Measurements from ENCODE around the gene CDK14.
A peak's percentile ranks its signal among the peaks of the same experiment; 100 is the strongest.

The CDK14 gene

DNA sequence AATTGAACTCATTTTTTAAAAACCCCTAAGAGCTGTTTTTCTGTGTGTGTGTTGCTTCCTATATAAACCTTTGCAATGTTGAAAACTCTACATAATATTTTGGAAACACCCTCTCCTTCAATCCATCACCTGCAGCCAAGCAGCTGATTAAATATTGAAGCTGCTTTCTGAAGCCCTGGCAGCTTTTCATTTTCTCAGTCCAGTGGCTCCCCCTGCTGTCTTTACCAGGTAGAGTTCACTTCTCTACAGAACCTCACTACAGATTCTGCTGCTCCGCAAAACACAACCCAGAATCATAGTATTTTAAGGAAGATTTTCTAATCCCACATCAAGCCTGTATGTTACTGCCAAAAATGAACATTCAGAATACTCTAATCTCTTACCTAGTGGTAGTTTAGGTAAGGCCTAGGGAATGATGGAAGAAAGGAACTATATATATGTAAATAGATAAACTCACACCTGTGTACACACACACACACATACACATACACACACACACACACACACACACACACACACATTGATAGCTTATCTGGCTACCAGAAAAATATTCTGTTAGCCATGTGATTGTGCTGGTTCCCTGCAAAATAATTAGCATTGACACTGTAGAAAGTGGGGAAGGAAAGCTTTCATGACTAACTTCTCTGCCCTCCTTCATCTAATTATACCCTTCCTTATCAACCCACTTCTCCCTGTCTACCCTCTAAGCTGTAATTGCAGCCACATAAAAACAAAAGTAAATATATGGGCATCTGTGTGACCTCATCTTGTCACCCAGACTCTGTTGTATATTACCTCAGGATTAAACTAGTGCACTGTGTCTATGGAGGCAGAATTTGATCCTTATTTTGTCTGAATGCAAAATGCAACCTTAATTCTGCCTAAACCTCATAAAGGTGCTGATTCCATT, 438.6 kb downstream of the CDK14 start:
- H3K4me3 ChIP-seq (ENCODE audit: low read depth, low read length): no peak overlapping the region
- H3K4me1 ChIP-seq (ENCODE audit: control insufficient read depth, insufficient read depth, low read length, unreplicated experiment): peaks cover 5% of the 10 kb centered on the region
- no peaks in the 10 kb centered on the region for H3K27me3 ChIP-seq (ENCODE audit: insufficient read depth, low read length)
- no peaks in the 10 kb centered on the region for H3K36me3 ChIP-seq (ENCODE audit: insufficient read depth, low read length)
- no peaks in the 10 kb centered on the region for H3K79me2 ChIP-seq (ENCODE audit: control insufficient read depth, insufficient read depth, low read length, unreplicated experiment)
- no peak overlapping the region for H2AFZ ChIP-seq (ENCODE audit: low read length, unreplicated experiment)
- 0 out of 2 replicates have a peak overlapping the region, but pooled peaks have one; percentile 4 for H3K27ac ChIP-seq (ENCODE audit: low read depth, low read length)

DNA sequence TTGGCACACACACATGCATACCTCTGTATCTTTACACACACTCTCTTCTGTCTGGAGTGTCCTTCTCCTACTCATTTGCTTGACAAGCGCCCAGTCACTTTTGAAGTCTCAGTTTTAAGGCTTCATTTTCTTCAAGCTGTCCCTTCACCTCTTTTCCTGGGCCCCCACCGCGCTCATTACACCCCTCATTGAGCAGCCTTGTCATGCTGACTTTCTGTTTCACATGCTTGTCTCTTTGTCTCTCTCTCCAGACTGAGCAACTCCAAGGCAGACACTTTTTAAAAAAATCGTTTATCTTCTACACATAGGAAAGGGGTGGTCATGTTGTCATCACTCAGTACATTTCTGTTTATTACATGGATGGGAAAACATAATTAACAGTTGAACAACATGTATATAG, 442.9 kb downstream of the CDK14 start:
- Histone ChIP-seq H3K4me1 (ENCODE audit: control insufficient read depth, insufficient read depth, low read length, unreplicated experiment) (peaks cover 5% of the 10 kb centered on the region), H3K27me3 (ENCODE audit: insufficient read depth, low read length) (no peaks in the 10 kb centered on the region), H3K79me2 (ENCODE audit: control insufficient read depth, insufficient read depth, low read length, unreplicated experiment) (no peaks in the 10 kb centered on the region), H3K4me3 (ENCODE audit: low read depth, low read length) (no peak overlapping the region), H2AFZ (ENCODE audit: low read length, unreplicated experiment) (no peak overlapping the region), H3K36me3 (ENCODE audit: insufficient read depth, low read length) (no peaks in the 10 kb centered on the region), H3K27ac (ENCODE audit: low read depth, low read length) (no peak overlapping the region)

DNA sequence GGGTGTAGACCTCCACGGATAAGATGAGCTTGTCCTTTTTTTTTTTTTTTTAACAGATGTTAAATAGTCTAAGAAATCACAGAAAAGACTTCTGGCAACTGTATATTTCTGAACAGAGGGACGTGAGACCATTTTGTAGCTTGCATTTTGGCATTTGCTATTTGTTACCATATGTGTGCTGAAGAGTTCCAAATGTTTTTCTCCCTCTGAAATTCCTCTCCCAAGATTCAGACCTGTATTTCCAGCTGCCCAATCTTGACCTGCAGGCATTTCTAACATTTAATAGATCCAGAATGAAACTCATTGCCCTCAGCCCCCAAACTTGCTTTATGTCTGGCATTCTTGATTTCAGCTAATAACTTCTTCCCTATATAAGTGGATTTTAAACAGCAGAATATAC, 445.0 kb downstream of the CDK14 start:
- no peaks in the 10 kb centered on the region for H3K27me3 ChIP-seq (ENCODE audit: insufficient read depth, low read length)
- H2AFZ ChIP-seq (ENCODE audit: low read length, unreplicated experiment): no peak overlapping the region
- H3K36me3 ChIP-seq (ENCODE audit: insufficient read depth, low read length): no peaks in the 10 kb centered on the region
- H3K79me2 ChIP-seq (ENCODE audit: control insufficient read depth, insufficient read depth, low read length, unreplicated experiment): no peaks in the 10 kb centered on the region
- no peaks in the 10 kb centered on the region for H3K4me1 ChIP-seq (ENCODE audit: control insufficient read depth, insufficient read depth, low read length, unreplicated experiment)
- H3K27ac ChIP-seq (ENCODE audit: low read depth, low read length): no peak overlapping the region
- no peak overlapping the region for H3K4me3 ChIP-seq (ENCODE audit: low read depth, low read length)

DNA sequence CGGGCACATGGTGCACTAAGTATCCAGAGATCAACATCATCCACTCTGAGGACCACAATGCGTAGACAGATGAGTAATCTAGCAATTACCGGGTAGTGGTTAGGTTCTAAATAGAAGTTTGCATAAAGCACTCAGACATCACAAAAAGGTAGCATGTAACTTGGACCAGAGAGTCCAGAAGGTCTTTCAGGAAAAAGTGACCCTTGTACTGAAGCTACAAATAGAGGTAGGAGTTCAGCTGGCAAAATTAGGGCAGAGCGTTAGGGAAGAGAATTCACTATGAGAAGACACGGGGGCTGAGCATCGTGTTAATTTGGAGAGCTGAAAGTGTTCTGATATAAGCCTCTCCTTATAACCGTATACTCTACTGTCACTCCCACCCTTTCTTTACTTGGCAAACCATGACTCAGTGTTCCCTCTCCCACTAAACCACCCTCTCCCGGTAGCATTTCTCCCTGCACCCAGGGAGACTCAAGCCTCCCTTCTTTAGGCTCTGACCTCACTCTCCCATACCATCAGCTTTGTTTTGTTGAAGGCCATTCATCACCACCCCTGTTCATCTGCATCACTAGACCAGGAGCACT, 445.9 kb downstream of the CDK14 start:
- Histone ChIP-seq H2AFZ (ENCODE audit: low read length, unreplicated experiment) (no peak overlapping the region), H3K36me3 (ENCODE audit: insufficient read depth, low read length) (no peaks in the 10 kb centered on the region), H3K27ac (ENCODE audit: low read depth, low read length) (no peak overlapping the region), H3K27me3 (ENCODE audit: insufficient read depth, low read length) (no peaks in the 10 kb centered on the region), H3K4me1 (ENCODE audit: control insufficient read depth, insufficient read depth, low read length, unreplicated experiment) (no peaks in the 10 kb centered on the region), H3K4me3 (ENCODE audit: low read depth, low read length) (no peak overlapping the region), H3K79me2 (ENCODE audit: control insufficient read depth, insufficient read depth, low read length, unreplicated experiment) (no peaks in the 10 kb centered on the region)

DNA sequence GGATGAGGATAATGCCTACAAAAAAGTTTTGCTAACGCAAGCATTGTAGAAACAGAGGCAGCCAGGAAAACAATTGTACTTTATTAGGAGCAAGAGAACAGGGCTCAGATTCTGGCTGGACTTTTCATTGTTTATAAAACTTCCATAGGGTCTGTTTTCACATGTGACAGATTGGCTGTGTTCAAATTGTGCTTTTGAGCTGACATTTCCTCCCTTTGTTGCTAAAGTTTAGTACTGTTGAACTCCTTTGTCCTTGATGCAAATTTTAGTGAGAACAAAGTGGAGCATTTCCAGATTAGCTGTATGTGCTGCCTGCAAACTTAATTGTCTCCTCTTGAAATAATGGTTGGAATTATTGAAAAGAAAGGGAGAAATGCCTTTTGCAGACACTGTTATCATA, 447.1 kb downstream of the CDK14 start:
- H3K27ac ChIP-seq (ENCODE audit: low read depth, low read length): no peak overlapping the region
- H3K27me3 ChIP-seq (ENCODE audit: insufficient read depth, low read length): no peaks in the 10 kb centered on the region
- H3K79me2 ChIP-seq (ENCODE audit: control insufficient read depth, insufficient read depth, low read length, unreplicated experiment): no peaks in the 10 kb centered on the region
- no peaks in the 10 kb centered on the region for H3K36me3 ChIP-seq (ENCODE audit: insufficient read depth, low read length)
- no peaks in the 10 kb centered on the region for H3K4me1 ChIP-seq (ENCODE audit: control insufficient read depth, insufficient read depth, low read length, unreplicated experiment)
- H2AFZ ChIP-seq (ENCODE audit: low read length, unreplicated experiment): no peak overlapping the region
- H3K4me3 ChIP-seq (ENCODE audit: low read depth, low read length): no peak overlapping the region

DNA sequence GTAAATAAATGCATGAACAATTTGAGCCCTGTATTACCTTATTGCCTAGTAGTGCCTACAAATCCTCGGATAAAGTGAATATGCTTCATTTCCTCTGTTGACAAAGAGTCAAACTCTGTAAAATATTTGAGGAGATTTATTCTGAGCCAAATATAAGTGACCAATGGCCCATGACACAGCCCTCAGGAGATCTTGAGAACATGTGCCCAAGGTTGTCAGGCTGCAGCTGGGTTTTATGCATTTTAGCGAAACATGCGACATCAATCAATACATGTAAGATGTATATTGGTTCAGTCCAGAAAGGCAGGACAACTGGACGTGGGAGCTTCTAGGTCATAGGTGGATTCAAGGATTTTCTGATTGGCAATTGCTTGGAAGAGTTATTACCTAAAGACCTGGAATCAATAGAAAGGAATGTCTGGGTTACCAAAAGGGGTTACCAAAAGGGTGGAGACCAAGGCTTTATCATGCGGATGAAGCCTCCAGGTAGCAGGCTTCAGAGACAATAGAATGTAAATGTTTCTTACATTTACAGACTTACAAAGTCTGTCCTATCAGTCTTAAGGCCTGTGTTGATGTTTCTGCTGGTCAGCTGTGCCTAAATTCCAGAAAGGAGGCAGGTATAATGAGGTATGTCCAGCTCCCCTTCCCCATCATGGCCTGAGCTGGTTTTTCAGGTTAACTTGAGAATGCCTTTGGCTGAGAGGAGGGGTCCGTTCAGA, 448.0 kb downstream of the CDK14 start:
- Histone ChIP-seq H2AFZ (ENCODE audit: low read length, unreplicated experiment) (no peak overlapping the region), H3K27ac (ENCODE audit: low read depth, low read length) (no peak overlapping the region), H3K36me3 (ENCODE audit: insufficient read depth, low read length) (no peaks in the 10 kb centered on the region), H3K4me3 (ENCODE audit: low read depth, low read length) (no peak overlapping the region), H3K4me1 (ENCODE audit: control insufficient read depth, insufficient read depth, low read length, unreplicated experiment) (no peaks in the 10 kb centered on the region), H3K27me3 (ENCODE audit: insufficient read depth, low read length) (no peaks in the 10 kb centered on the region), H3K79me2 (ENCODE audit: control insufficient read depth, insufficient read depth, low read length, unreplicated experiment) (no peaks in the 10 kb centered on the region)

DNA sequence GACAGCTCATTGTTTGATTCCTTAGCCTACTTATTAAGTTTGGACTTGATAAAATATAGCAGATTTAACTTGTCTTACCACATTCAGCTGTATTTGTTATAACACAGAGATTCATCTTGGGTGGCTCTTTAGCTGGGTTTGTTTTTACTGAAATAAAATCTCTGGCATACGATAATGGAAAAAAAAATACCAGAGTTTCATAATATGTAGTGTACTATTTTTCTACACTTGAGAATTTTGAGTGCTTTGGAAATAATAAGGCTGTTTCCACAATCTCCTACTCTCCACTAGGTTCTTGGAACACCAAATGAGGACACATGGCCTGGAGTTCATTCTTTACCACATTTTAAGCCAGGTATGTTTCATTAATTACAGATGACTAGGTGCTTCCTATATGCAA, 449.5 kb downstream of the CDK14 start:
- no peaks in the 10 kb centered on the region for H3K27me3 ChIP-seq (ENCODE audit: insufficient read depth, low read length)
- no peak overlapping the region for H2AFZ ChIP-seq (ENCODE audit: low read length, unreplicated experiment)
- H3K4me1 ChIP-seq (ENCODE audit: control insufficient read depth, insufficient read depth, low read length, unreplicated experiment): no peaks in the 10 kb centered on the region
- no peaks in the 10 kb centered on the region for H3K79me2 ChIP-seq (ENCODE audit: control insufficient read depth, insufficient read depth, low read length, unreplicated experiment)
- no peak overlapping the region for H3K4me3 ChIP-seq (ENCODE audit: low read depth, low read length)
- H3K36me3 ChIP-seq (ENCODE audit: insufficient read depth, low read length): no peaks in the 10 kb centered on the region
- H3K27ac ChIP-seq (ENCODE audit: low read depth, low read length): no peak overlapping the region

DNA sequence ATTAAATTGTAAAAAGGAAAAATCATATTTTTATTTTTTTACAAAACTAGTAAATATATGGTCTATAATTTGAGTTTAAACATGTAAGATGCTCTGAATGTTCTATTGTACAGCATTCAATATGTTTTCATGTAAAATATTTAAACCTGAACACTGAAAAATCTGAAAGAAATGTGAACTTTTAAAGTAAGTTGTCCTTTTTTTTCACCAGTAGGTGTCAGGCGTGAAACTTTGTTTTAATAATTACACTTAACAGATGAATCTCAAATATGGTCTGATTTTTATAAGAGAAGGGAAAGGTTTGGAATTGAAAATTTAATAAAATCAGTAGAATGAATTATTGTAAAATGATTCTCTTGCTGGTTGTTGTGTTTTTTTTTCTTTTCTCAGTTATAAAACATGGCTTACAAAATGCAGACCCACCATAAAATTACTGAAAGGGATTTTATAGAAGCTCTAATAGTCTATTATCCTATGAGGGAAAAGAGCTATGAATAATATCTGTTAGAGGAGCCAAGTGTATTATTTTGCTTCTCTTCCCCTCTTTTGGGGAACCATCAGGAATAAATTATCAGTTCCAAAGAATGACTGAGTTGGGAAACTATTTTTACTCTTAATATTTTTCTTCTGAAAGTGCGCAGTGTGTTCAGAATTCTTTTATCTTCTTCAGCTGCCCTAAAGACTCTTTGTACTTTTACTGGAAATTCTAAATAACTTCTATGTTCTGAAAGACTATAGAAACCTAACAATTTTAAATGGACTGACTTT, 450.4 kb downstream of the CDK14 start:
- no peak overlapping the region for H3K27ac ChIP-seq (ENCODE audit: low read depth, low read length)
- no peaks in the 10 kb centered on the region for H3K27me3 ChIP-seq (ENCODE audit: insufficient read depth, low read length)
- no peaks in the 10 kb centered on the region for H3K79me2 ChIP-seq (ENCODE audit: control insufficient read depth, insufficient read depth, low read length, unreplicated experiment)
- H2AFZ ChIP-seq (ENCODE audit: low read length, unreplicated experiment): no peak overlapping the region
- no peaks in the 10 kb centered on the region for H3K36me3 ChIP-seq (ENCODE audit: insufficient read depth, low read length)
- H3K4me1 ChIP-seq (ENCODE audit: control insufficient read depth, insufficient read depth, low read length, unreplicated experiment): peaks cover 4% of the 10 kb centered on the region
- H3K4me3 ChIP-seq (ENCODE audit: low read depth, low read length): no peak overlapping the region

DNA sequence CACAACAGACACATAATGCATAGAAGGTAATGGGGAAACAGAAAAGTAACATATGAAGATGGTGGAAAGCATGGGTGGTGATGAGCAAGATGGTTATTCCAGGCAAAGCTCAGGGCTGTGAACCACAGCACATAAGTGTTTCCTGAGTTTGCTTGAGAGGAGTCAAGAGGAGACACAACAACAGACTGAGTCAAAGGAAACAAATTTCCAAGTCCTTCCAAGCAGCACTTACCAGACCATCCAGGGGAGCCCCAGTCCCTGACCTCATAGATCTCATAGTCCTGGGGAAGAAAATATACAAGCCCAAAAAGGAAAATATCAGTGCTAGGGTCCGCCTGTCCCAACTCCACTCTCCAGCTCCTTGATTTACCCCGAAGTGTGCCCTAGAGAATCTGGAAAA, 451.5 kb downstream of the CDK14 start:
- Histone ChIP-seq H3K27me3 (ENCODE audit: insufficient read depth, low read length) (no peaks in the 10 kb centered on the region), H3K4me1 (ENCODE audit: control insufficient read depth, insufficient read depth, low read length, unreplicated experiment) (peaks cover 4% of the 10 kb centered on the region), H2AFZ (ENCODE audit: low read length, unreplicated experiment) (no peak overlapping the region), H3K27ac (ENCODE audit: low read depth, low read length) (no peak overlapping the region), H3K36me3 (ENCODE audit: insufficient read depth, low read length) (no peaks in the 10 kb centered on the region), H3K4me3 (ENCODE audit: low read depth, low read length) (no peak overlapping the region), H3K79me2 (ENCODE audit: control insufficient read depth, insufficient read depth, low read length, unreplicated experiment) (no peaks in the 10 kb centered on the region)

DNA sequence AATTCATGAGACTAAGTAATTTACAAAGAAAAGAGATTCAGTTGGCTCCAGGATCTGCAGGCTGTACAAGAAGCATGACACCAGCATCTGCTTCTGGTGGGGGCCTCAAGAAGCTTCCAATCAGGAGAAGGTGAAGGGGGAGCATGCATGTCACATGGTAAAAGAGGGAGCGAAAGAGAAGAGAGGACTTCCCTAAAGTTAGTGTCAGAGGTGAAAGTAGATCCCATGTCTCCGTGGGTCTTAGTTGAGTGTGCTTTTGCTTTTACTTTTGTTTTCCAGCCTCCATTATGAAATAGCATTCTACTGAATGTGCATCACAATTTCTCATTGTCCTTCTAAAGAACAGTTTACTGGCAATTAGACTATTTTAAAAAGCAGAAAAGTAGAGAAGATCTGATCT, 454.6 kb downstream of the CDK14 start:
- peak overlapping the region; percentile 51 for H3K4me3 ChIP-seq (ENCODE audit: low read depth, low read length)
- H3K4me1 ChIP-seq (ENCODE audit: control insufficient read depth, insufficient read depth, low read length, unreplicated experiment): peaks cover 4% of the 10 kb centered on the region
- no peaks in the 10 kb centered on the region for H3K79me2 ChIP-seq (ENCODE audit: control insufficient read depth, insufficient read depth, low read length, unreplicated experiment)
- no peaks in the 10 kb centered on the region for H3K27me3 ChIP-seq (ENCODE audit: insufficient read depth, low read length)
- no peak overlapping the region for H3K27ac ChIP-seq (ENCODE audit: low read depth, low read length)
- H3K36me3 ChIP-seq (ENCODE audit: insufficient read depth, low read length): no peaks in the 10 kb centered on the region
- no peak overlapping the region for H2AFZ ChIP-seq (ENCODE audit: low read length, unreplicated experiment)

All from ACC112 (cell line).